Measurements from ENCODE around the gene NFATC2. TPM values are rescaled to one million over a fixed set of nuclear protein-coding genes. Genes with fewer than 3 reads are reported as not detected.

The NFATC2 gene
- total RNA-seq, 1 experiment from 2014 or later, result 5.0 TPM

DNA sequence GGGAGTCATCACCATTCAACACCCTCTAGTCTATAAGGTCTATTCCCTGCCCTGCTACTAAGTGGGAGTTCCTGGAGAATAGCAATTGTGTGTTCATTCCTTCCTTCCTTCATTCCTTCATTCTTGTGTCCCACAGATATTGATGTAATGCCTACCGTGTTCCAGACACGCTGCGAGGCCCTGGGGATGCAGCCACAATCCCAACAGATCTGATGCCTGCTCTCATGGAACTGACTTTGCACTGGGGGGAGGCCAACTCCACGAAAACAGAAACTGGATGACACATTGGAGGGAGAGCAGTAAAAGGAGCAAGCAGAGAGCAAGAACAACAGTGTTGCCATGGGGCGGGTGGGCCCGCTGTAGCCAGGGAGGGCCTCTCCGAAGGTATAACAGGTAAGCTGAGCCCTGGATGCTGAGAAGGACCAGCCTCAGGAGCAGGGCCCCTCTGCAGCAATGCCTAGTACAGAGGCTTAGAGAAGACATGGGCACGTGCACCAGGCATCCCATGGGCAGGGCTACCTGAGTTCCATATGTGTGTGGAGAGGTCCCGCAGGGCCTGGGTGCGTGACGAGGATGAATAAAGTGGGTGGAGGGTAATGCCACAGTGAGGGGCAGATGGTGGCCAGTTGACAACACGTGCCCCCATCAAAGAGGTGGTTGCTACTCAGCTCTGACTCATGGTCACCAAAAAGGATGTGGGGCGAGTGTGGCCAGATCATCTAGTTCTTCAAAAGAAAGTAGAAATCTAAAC lies 173.9 kb downstream of the NFATC2 start:
- H3K4me3 ChIP-seq (replicated peaks in 1 of 2; ENCODE audit: low read depth in 1 of 2, low read length in 2 of 2), result no peak overlapping the region
- no peak overlapping the region for H3K27ac ChIP-seq (ENCODE audit: low read depth, low read length)
- TF ChIP-seq CEBPB (IDR thresholded peaks at IDR 0.05; ENCODE audit: low read depth) (no peak), EZH2 (IDR thresholded peaks at IDR 0.05) (no peak), EGR1 (IDR thresholded peaks at IDR 0.05; ENCODE audit: low read depth) (no peak), SRF (IDR thresholded peaks at IDR 0.05; ENCODE audit: low read depth) (no peak), ELF1 (IDR thresholded peaks at IDR 0.05; ENCODE audit: borderline replicate concordance, low read depth) (no peak), SP1 (IDR thresholded peaks at IDR 0.05; ENCODE audit: low read depth) (no peak), ZNF274 (IDR thresholded peaks at IDR 0.05; ENCODE audit: low read depth, low read length) (no peak), RAD21 (IDR thresholded peaks at IDR 0.05; ENCODE audit: low read depth) (no peak), ZBTB33 (IDR thresholded peaks at IDR 0.05; ENCODE audit: extremely low read depth, insufficient replicate concordance, low read length) (no peak), REST (IDR thresholded peaks at IDR 0.05; ENCODE audit: low read depth) (no peak), ZFX (IDR thresholded peaks at IDR 0.05) (no peak), CTCF (IDR thresholded peaks at IDR 0.05 in 2 of 3, conservative IDR thresholded peaks at IDR 0.05 in 1 of 3; ENCODE audit: borderline replicate concordance in 1 of 3, insufficient read depth in 1 of 3, low read depth in 2 of 3, low read length in 2 of 3) (no peak), TCF7L2 (IDR thresholded peaks at IDR 0.05; ENCODE audit: borderline replicate concordance, extremely low read depth, insufficient read depth, insufficient read length) (no peak), POLR2AphosphoS5 (IDR thresholded peaks at IDR 0.05; ENCODE audit: low read depth, low read length) (no peak), YY1 (IDR thresholded peaks at IDR 0.05; ENCODE audit: extremely low read depth, insufficient replicate concordance, low read depth, low read length) (no peak), MAX (IDR thresholded peaks at IDR 0.05) (no peak)
- TF ChIP-seq, protein P1, sequence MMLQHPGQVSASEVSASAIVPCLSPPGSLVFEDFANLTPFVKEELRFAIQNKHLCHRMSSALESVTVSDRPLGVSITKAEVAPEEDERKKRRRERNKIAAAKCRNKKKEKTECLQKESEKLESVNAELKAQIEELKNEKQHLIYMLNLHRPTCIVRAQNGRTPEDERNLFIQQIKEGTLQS (IDR thresholded peaks at IDR 0.05), result no peak
- H3K9me2 ChIP-seq (ENCODE audit: insufficient read depth), result no peaks in the 10 kb centered on the region
- H4K20me1 ChIP-seq (ENCODE audit: insufficient read depth), result no peaks in the 10 kb centered on the region
- ChIA-PET CTCF (interaction anchor here (1.2 to 1.6 kb wide), 2 partner anchors 226 to 381 kb away, joined by 3 to 5 read pairs; no protein-coding TSS in a partner anchor), RAD21 (ENCODE audit: low non-redundant PET in 1 of 2, low total read pairs in 2 of 2, uncharacterized antibody in 2 of 2, unreplicated experiment in 2 of 2) (interaction anchor here in 1 of 2 experiments (0.7 kb wide), 1 partner anchor 143 kb away, joined by 7 read pairs; no protein-coding TSS in a partner anchor), POLR2A (no interaction called here)
- H3K9ac ChIP-seq (ENCODE audit: low read length), result no peak overlapping the region
- H3K27me3 ChIP-seq (ENCODE audit: insufficient read depth, low read length), result no peaks in the 10 kb centered on the region
- peaks cover 11 to 29% of the 10 kb centered on the region in 2 experiments for H3K4me1 ChIP-seq (ENCODE audit: control insufficient read depth in 1 of 2, insufficient read depth in 2 of 2, low read length in 2 of 2)
- ATAC-seq (no peak), DNase-seq (ENCODE audit: low read depth, low spot score) (no peak)
- H3K79me2 ChIP-seq (ENCODE audit: insufficient read depth, low read length), result no peaks in the 10 kb centered on the region
- no peaks in the 10 kb centered on the region for H3K9me3 ChIP-seq (ENCODE audit: control insufficient read depth in 1 of 2, insufficient read depth in 1 of 2, low read depth in 1 of 2, low read length in 2 of 2)
- intact Hi-C loops (cut with micrococcal nuclease), result no loop called here
- no peak overlapping the region for H2AFZ ChIP-seq (ENCODE audit: low read depth, low read length, poor library complexity, severe bottlenecking)
- BruUV-seq (replicated peaks), result no TSS peak
- no peak overlapping the region for H3K4me2 ChIP-seq (ENCODE audit: low read length)
- no peaks in the 10 kb centered on the region for H3K36me3 ChIP-seq (ENCODE audit: control insufficient read depth in 1 of 2, insufficient read depth in 2 of 2, low read length in 2 of 2)

Measured in HCT116 (cell line).